Cerebellar nuclear complex (tissue), 1 donor: Measurements from ENCODE around the gene RRH.
"Not testable (repeated sequence)": the region's sequence is repeated elsewhere in the genome, so short reads cannot be mapped to it uniquely, and the experiment has no call there.

Source experiments
- DNase-seq, 2 experiments: peaks; one replicate each; lab custom pipeline; 2025; lab: John Stamatoyannopoulos, UW

Gene RRH

GRCh38 chr4:109827672-109828071 is at the start of gene RRH:
RRH (plus strand) TSS chr4:109827972; CDS start chr4:109828028, 56 bp downstream.
- no peak for DNase-seq

GRCh38 chr4:109782092-109782491 is 45.7 kb upstream of the RRH start:
- not testable (repeated sequence) for DNase-seq

- DNase-seq, result no peak
Measured at GRCh38 chr4:109786846-109787245, 40.9 kb upstream of the RRH start.

- no peak for DNase-seq
Measured at GRCh38 chr4:109787807-109788206, 40.0 kb upstream of the RRH start.

GRCh38 chr4:109795059-109795458 is 32.7 kb upstream of the RRH start:
- no peak for DNase-seq

- DNase-seq, result no peak
Measured at GRCh38 chr4:109798866-109799265, 28.9 kb upstream of the RRH start.

GRCh38 chr4:109801099-109801789 is 26.5 kb upstream of the RRH start:
- no peak for DNase-seq

- DNase-seq, result no peak
Measured at GRCh38 chr4:109801895-109802319, 25.9 kb upstream of the RRH start, which contains the start of gene CFI. CFI (minus strand) TSS chr4:109801999; CDS start chr4:109801971, 28 bp downstream.

- no peak for DNase-seq
Measured at GRCh38 chr4:109803924-109804571, 23.7 kb upstream of the RRH start.

- DNase-seq, result no peak
Measured at GRCh38 chr4:109809655-109810054, 18.1 kb upstream of the RRH start.

GRCh38 chr4:109810552-109811387 is 17.0 kb upstream of the RRH start:
- no peak for DNase-seq

- DNase-seq, result no peak
Measured at GRCh38 chr4:109811707-109812106, 16.1 kb upstream of the RRH start.

- DNase-seq, result peak; percentile 42 to 70
Measured at GRCh38 chr4:109815151-109816081, 12.4 kb upstream of the RRH start, which contains the start of gene GAR1. GAR1 (plus strand) TSS chr4:109815762; CDS start chr4:109816165, 403 bp downstream.

- no peak for DNase-seq
Measured at GRCh38 chr4:109816082-109816442, 11.7 kb upstream of the RRH start.

GRCh38 chr4:109816894-109817293 is 10.9 kb upstream of the RRH start:
- no peak for DNase-seq

GRCh38 chr4:109818268-109818667 is 9.5 kb upstream of the RRH start:
- DNase-seq, result no peak

GRCh38 chr4:109820563-109820962 is 7.2 kb upstream of the RRH start:
- DNase-seq, result no peak

- DNase-seq, result no peak
Measured at GRCh38 chr4:109821185-109821584, 6.6 kb upstream of the RRH start.

GRCh38 chr4:109826719-109827118 is 1.1 kb upstream of the RRH start:
- DNase-seq, result no peak

- DNase-seq, result no peak
Measured at GRCh38 chr4:109833756-109834155, 6.0 kb downstream of the RRH start.

GRCh38 chr4:109836985-109837384 is 9.2 kb downstream of the RRH start:
- no peak for DNase-seq
